GM18507 (cell line): ENCODE results near the gene EPB42.
"Not testable (repeated sequence)": the region's sequence is repeated elsewhere in the genome, so short reads cannot be mapped to it uniquely, and the experiment has no call there.

Experiments
- DNase-seq: peaks from one replicate; pipeline ENCODE4 v3.0.0; 2011; ENCODE audit warnings: low read depth; ENCODE audit not compliant: insufficient read length; ENCODE audit errors: extremely low spot score
- FAIRE-seq: peaks from 2 replicates; lab custom pipeline; 2011; peaks lifted over from hg19 to GRCh38; lab: Jason Lieb, UNC

EPB42 gene

GRCh38 chr15:43214592-43215295 lies 6.1 kb downstream of the EPB42 start:
- DNase-seq (no peak), FAIRE-seq (no peak)

GRCh38 chr15:43214169-43214568 lies 6.6 kb downstream of the EPB42 start:
- FAIRE-seq (no peak), DNase-seq (no peak)

GRCh38 chr15:43213466-43213865 lies 7.4 kb downstream of the EPB42 start:
- DNase-seq = no peak
- no peak for FAIRE-seq

GRCh38 chr15:43212951-43213350 lies 7.9 kb downstream of the EPB42 start:
- FAIRE-seq (no peak), DNase-seq (no peak)

- FAIRE-seq = no peak
- no peak for DNase-seq
Measured at GRCh38 chr15:43212299-43212698, 8.5 kb downstream of the EPB42 start.

- no peak for DNase-seq
- FAIRE-seq = no peak
Measured at GRCh38 chr15:43211224-43211735, 9.5 kb downstream of the EPB42 start.

- no peak for FAIRE-seq
- DNase-seq = no peak
Measured at GRCh38 chr15:43210807-43211206, 10.0 kb downstream of the EPB42 start.

- DNase-seq (no peak), FAIRE-seq (no peak)
Measured at GRCh38 chr15:43210172-43210745, 10.6 kb downstream of the EPB42 start.

GRCh38 chr15:43209059-43209824 lies 11.6 kb downstream of the EPB42 start:
- FAIRE-seq (no peak), DNase-seq (no peak)

GRCh38 chr15:43208052-43209002 lies 12.5 kb downstream of the EPB42 start:
- FAIRE-seq (no peak), DNase-seq (no peak)

GRCh38 chr15:43207024-43207423 lies 13.8 kb downstream of the EPB42 start:
- FAIRE-seq (no peak), DNase-seq (no peak)

GRCh38 chr15:43206054-43206453 lies 14.8 kb downstream of the EPB42 start:
- no peak for DNase-seq

GRCh38 chr15:43204016-43204901 lies 16.6 kb downstream of the EPB42 start:
- FAIRE-seq (peak; percentile 78), DNase-seq (no peak)

More at GRCh38 chr15:43206054-43206453, 14.8 kb downstream of the EPB42 start:
- no peak for FAIRE-seq

GRCh38 chr15:43199945-43200488 lies 20.8 kb downstream of the EPB42 start:
- FAIRE-seq = no peak

GRCh38 chr15:43198992-43199391 lies 21.8 kb downstream of the EPB42 start:
- FAIRE-seq = no peak

More at GRCh38 chr15:43199945-43200488, 20.8 kb downstream of the EPB42 start:
- DNase-seq = no peak

GRCh38 chr15:43198556-43198955 lies 22.3 kb downstream of the EPB42 start:
- not testable (repeated sequence) for FAIRE-seq

More at GRCh38 chr15:43198992-43199391, 21.8 kb downstream of the EPB42 start:
- no peak for DNase-seq

GRCh38 chr15:43197773-43198172 lies 23.0 kb downstream of the EPB42 start:
- FAIRE-seq, DNase-seq: not testable (repeated sequence)

More at GRCh38 chr15:43198556-43198955, 22.3 kb downstream of the EPB42 start:
- not testable (repeated sequence) for DNase-seq
